PC-3 (cell line): ENCODE data around the gene BIRC6. TPM values are rescaled to one million over a fixed set of nuclear protein-coding genes. Genes with fewer than 3 reads are reported as not detected.

Source experiments
- ATAC-seq: fragments of 200-7000 bp; cut with Tn5 transposase; 2 replicates; pipeline ENCODE4 v1.9.1; 2020; ENCODE audit warnings: mild to moderate bottlenecking, moderate library complexity
- BruUV-seq: library from RNA; stranded (reverse); fragments of 400-500 nt; replicated peaks from 2 replicates; lab custom pipeline; 2021; lab: Mats Ljungman, UMichigan
- CTCF ChIA-PET: fragments of 300-600 bp; sonication (Branson Sonifier 250); formaldehyde crosslinking; loops from one replicate; lab custom pipeline; 2022; ENCODE audit warnings: antibody characterized with exemption; lab: Charles Lee
- POLR2A ChIA-PET: fragments of 300-600 bp; sonication (Branson Sonifier 250); formaldehyde crosslinking; loops from one replicate; lab custom pipeline; 2022; ENCODE audit warnings: antibody characterized with exemption; ENCODE audit not compliant: unreplicated experiment; lab: Charles Lee
- DNase-seq: peaks from one replicate; pipeline ENCODE4 v3.0.0-alpha.2; 2015
- H2AFZ ChIP-seq: fragments of 300-600 bp; sonication (generic); 2 replicates; pipeline ENCODE4 v1.6.0; 2016; ENCODE audit warnings: antibody characterized with exemption, low read length
- H3F3A ChIP-seq: fragments of 300-600 bp; sonication (generic); one replicate; pipeline ENCODE4 v1.6.0; 2017; ENCODE audit warnings: antibody characterized with exemption, low read length, control low read depth, mild to moderate bottlenecking; ENCODE audit not compliant: unreplicated experiment
- H3K27ac ChIP-seq: fragments of 300-600 bp; sonication (generic); 2 replicates; pipeline ENCODE4 v1.5.1; 2016; ENCODE audit warnings: mild to moderate bottlenecking, low read length
- H3K27me3 ChIP-seq: fragments of 300-600 bp; sonication (generic); 2 replicates; pipeline ENCODE4 v1.6.1; 2016; ENCODE audit warnings: low read length, mixed read lengths
- H3K36me3 ChIP-seq: fragments of 300-600 bp; sonication (generic); 2 replicates; pipeline ENCODE4 v1.6.1; 2016; ENCODE audit warnings: low read depth, mixed run types, low read length, mixed read lengths
- H3K4me1 ChIP-seq: fragments of 300-600 bp; sonication (generic); 2 replicates; pipeline ENCODE4 v1.5.1; 2016; ENCODE audit warnings: low read length; ENCODE audit not compliant: insufficient read depth
- H3K4me2 ChIP-seq: fragments of 300-600 bp; sonication (generic); 2 replicates; pipeline ENCODE4 v1.6.0; 2016; ENCODE audit warnings: low read length
- H3K4me3 ChIP-seq: fragments of 300-600 bp; sonication (generic); 2 replicates; pipeline ENCODE4 v1.5.1; 2016; ENCODE audit warnings: mild to moderate bottlenecking, low read length, mixed read lengths
- H3K79me2 ChIP-seq: fragments of 300-600 bp; sonication (generic); 2 replicates; pipeline ENCODE4 v1.6.1; 2017; ENCODE audit warnings: low read length, mixed read lengths
- H3K9ac ChIP-seq: fragments of 300-600 bp; sonication (generic); 2 replicates; pipeline ENCODE4 v1.6.0; 2016; ENCODE audit warnings: mild to moderate bottlenecking, low read length
- H3K9me2 ChIP-seq: fragments of 300-600 bp; sonication (generic); replicated peaks from 2 replicates; pipeline ENCODE4 v1.6.1; 2016; ENCODE audit warnings: mixed run types, low read length, mixed read lengths
- H3K9me3 ChIP-seq: fragments of 300-600 bp; sonication (generic); 2 replicates; pipeline ENCODE4 v1.6.1; 2016; ENCODE audit warnings: low read length, mixed read lengths
- H4K20me1 ChIP-seq: fragments of 300-600 bp; sonication (generic); 2 replicates; pipeline ENCODE4 v1.6.1; 2016; ENCODE audit warnings: low read length, mixed read lengths
- CTCF ChIP-seq: fragments of 300-600 bp; sonication (generic); conservative IDR thresholded peaks from 2 replicates; pipeline ENCODE4 v1.5.1; 2017; ENCODE audit warnings: antibody characterized with exemption, low read depth, mild to moderate bottlenecking, low read length
- EZH2 ChIP-seq: fragments of 300-600 bp; sonication (generic); IDR thresholded peaks from one replicate; pipeline ENCODE4 v1.6.1; 2017; ENCODE audit warnings: antibody characterized with exemption, mild to moderate bottlenecking, low read length; ENCODE audit not compliant: unreplicated experiment
- EZH2phosphoT487 ChIP-seq: fragments of 300-600 bp; sonication (generic); IDR thresholded peaks from 2 replicates; pipeline ENCODE4 v1.6.1; 2018; ENCODE audit warnings: mild to moderate bottlenecking, antibody characterized with exemption, low read length, borderline replicate concordance
- intact Hi-C: fragments of 100-400 bp; cut with micrococcal nuclease; formaldehyde crosslinking; loops from 2 replicates; pipeline ENCODE4 v1.9.0; 2023
- total RNA-seq: library from RNA; depleted of rRNA; stranded (reverse); fragments of >200 nt; gene quantifications from 2 replicates; pipeline ENCODE4 v1.2.3, GENCODE V29; 2014

BIRC6 gene
- total RNA-seq, 1 experiment from 2014 or later = 74.7 TPM

DNA sequence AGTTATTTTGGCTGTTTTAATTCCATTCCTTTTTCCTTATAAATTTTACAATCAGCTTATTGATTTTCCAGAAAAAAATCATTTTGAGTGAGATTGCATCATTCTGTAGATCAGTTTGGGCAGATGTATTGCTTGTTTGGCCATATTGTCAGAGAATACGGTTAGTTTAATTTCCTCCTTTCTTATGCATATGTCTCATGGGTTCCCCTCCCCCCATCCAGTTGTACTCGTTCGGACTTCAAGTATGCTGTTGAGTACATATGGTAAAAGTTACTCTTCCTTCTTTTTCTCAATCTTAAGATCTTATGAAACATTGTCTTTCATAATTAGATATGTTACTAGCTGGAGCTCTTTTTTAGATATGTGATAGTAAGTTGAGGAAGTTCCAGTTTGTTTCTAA is 139.8 kb downstream of the BIRC6 start:
- no peaks in the 10 kb centered on the region for H3K9me2 ChIP-seq
- H3K27ac ChIP-seq = no peak overlapping the region
- H3K4me1 ChIP-seq = no peaks in the 10 kb centered on the region
- no TSS peak for BruUV-seq
- no peak overlapping the region for H3K4me3 ChIP-seq
- CTCF ChIA-PET = no interaction called here
- no peaks in the 10 kb centered on the region for H3K27me3 ChIP-seq
- no peak overlapping the region for H3K4me2 ChIP-seq
- H3K79me2 ChIP-seq = no peaks in the 10 kb centered on the region
- H2AFZ ChIP-seq = no peak overlapping the region
- H3K9ac ChIP-seq = no peak overlapping the region
- peaks cover 37% of the 10 kb centered on the region; the same call in 1 of the 2 replicates for H3K36me3 ChIP-seq
- no peaks in the 10 kb centered on the region for H3F3A ChIP-seq
- intact Hi-C loops = no loop called here
- TF ChIP-seq EZH2phosphoT487 = no peak
- TF ChIP-seq CTCF = no peak
- TF ChIP-seq EZH2 = no peak
- no peaks in the 10 kb centered on the region for H4K20me1 ChIP-seq
- H3K9me3 ChIP-seq = no peaks in the 10 kb centered on the region
- ATAC-seq = no peak
- POLR2A ChIA-PET = no interaction called here
- DNase-seq = no peak

DNA sequence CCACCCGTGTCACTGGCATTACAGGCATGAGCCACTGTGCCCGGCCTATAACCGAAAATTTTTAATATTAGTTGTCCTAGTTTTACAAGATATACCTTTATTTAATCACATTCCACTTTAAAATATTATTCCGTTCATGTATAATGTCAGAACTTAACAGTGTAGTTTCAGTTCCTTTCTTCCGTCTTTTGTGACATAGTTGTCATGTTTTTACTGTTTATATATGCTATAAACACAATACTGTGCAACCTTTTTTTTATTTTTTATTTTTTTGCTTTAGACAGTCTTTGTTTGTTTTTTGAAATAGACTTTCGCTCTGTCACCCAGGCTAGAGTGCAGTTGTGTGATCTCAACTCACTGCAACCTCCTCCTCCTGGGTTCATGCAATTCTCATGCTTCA is 141.5 kb downstream of the BIRC6 start:
- intact Hi-C loops = no loop called here
- POLR2A ChIA-PET = no interaction called here
- TF ChIP-seq EZH2 (no peak), EZH2phosphoT487 (no peak), CTCF (no peak)
- H3K9me3 ChIP-seq = no peaks in the 10 kb centered on the region
- H3K4me3 ChIP-seq = no peak overlapping the region
- H3K4me1 ChIP-seq = no peaks in the 10 kb centered on the region
- no peak overlapping the region for H3K27ac ChIP-seq
- no peaks in the 10 kb centered on the region for H3K9me2 ChIP-seq
- no peaks in the 10 kb centered on the region for H3F3A ChIP-seq
- no peak for DNase-seq
- H3K9ac ChIP-seq = no peak overlapping the region
- ATAC-seq = no peak
- H2AFZ ChIP-seq = no peak overlapping the region
- no peaks in the 10 kb centered on the region for H3K27me3 ChIP-seq
- H3K36me3 ChIP-seq = peaks cover 40% of the 10 kb centered on the region
- CTCF ChIA-PET = no interaction called here
- H3K4me2 ChIP-seq = no peak overlapping the region
- no TSS peak for BruUV-seq
- H3K79me2 ChIP-seq = no peaks in the 10 kb centered on the region
- no peaks in the 10 kb centered on the region for H4K20me1 ChIP-seq

DNA sequence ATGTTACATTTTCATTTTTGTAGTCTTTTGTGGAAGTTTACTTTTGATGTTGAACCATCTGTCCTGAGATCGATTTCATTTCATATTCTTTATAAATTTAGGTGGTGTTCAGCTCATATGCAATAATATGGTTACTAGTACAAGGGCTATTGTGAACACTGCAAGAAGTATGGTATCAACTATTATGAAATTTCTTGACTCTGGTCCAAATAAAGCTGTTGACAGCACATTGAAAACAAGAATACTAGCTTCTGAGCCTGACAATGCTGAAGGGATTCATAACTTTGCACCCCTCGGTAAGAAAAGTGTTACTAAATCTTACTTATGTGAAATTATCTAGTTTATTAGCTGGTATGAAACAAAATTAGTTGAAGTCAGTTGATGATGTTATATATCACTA is 146.1 kb downstream of the BIRC6 start:
- Histone ChIP-seq H3K27ac (no peak overlapping the region), H3K79me2 (no peaks in the 10 kb centered on the region), H3K36me3 (peaks cover 45% of the 10 kb centered on the region), H3K9ac (no peak overlapping the region), H4K20me1 (no peaks in the 10 kb centered on the region), H3F3A (no peaks in the 10 kb centered on the region), H3K4me1 (no peaks in the 10 kb centered on the region), H2AFZ (no peak overlapping the region), H3K9me3 (no peaks in the 10 kb centered on the region), H3K9me2 (no peaks in the 10 kb centered on the region), H3K4me2 (no peak overlapping the region), H3K27me3 (no peaks in the 10 kb centered on the region), H3K4me3 (no peak overlapping the region)
- no peak for DNase-seq
- intact Hi-C loops = no loop called here
- no peak for ATAC-seq
- CTCF ChIA-PET = no interaction called here
- TF ChIP-seq EZH2 = no peak
- TF ChIP-seq CTCF = no peak
- no peak for TF ChIP-seq EZH2phosphoT487
- POLR2A ChIA-PET = no interaction called here
- no TSS peak for BruUV-seq
